Cardiac atrium fibroblast (primary cell): Measurements from ENCODE around the gene PRM1. TPM values are rescaled to one million over a fixed set of nuclear protein-coding genes. Genes with fewer than 3 reads are reported as not detected.

Experiments
- total RNA-seq: library from RNA; depleted of rRNA; stranded (reverse); fragments of >200 nt; gene quantifications from 2 replicates; pipeline ENCODE4 v1.2.3, GENCODE V29; 2015

PRM1 gene, protein sequence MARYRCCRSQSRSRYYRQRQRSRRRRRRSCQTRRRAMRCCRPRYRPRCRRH
- not detected in 2 replicates for total RNA-seq

DNA sequence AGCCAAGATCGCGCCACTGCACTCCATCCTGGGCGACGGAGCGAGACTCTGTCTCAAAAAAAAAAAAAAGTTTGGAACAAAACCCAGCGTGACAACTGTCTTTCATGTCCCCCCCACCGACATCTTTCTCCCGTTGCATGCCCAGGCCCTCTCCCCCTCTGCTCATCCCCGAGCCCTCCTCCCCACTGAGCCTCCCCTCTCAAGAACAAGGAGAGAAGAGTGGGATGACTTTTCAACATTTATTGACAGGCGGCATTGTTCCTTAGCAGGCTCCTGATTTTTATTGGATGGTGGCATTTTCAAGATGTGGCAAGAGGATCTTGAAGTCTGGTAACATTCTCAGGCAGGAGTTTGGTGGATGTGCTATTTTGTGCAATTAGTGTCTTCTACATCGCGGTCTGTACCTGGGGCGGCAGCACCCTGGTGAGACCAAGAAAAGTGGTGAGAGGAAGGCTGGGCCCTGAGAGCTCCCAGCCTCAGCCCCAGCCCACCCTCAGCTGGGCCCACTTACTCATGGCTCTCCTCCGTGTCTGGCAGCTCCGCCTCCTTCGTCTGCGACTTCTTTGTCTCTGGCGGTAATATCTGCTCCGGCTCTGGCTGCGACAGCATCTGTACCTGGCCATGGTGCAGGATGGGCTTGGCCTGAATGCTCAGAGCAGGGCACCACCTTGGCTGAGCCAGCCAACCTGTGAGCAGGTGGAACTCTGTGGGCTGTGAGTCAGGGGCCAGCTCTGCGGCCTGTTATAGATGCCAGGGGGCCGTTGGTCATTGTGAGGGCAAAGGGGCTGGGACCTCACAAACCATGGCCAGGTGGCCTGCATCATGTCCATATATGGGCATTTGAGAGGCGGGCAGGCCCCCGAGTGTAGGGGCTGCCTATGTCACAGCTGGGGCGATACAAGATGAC lies at the start of gene PRM1:
PRM1 (minus strand) TSS at position 715 of the 907 bp plus-strand sequence; CDS start at position 623, 92 bp downstream.

DNA sequence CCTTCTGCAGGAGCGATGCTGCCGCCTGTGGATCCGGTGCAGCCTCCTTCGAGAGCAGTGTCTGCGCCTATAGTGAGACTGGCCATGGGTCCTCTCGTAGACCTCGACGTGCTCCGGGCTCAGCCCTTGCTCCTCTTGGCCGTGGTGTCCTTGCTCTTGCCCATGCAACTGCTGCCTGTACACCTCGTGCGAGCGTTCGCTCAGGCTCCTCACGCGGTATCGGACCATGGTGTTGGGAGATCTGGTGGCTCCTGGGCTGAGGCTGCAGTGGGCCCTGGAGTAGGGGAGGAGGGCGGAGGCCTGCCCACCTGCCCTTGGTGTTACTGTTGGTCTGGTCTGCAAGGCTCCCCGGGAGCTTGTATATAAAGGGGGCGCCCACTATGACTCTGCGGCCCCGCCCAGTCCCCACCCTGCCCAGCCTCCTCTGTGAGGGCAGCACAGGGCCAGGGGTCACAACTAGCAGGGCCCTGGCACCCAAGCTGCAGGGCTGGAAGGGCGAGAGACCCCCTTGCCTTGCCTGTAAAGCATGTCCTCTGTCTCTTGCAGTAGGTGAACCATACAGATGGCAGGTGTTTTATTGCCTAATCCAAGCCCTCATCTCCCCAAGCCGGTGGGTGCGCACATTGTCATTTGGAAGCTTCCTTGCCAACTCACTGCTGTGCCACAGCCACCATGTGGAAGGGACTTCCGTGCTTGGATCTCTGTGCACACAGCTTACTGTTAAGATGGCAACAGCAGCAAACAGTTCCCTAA lies 4.8 kb downstream of the PRM1 start, which contains the start of gene PRM2:
PRM2 (minus strand) TSS at position 338 of the 753 bp plus-strand sequence; CDS start at position 228, 110 bp downstream.

GRCh38 chr16:11272921-11273720 lies 8.0 kb downstream of the PRM1 start, which contains the start of gene PRM3:
TSS of gene PRM3 (minus strand) at chr16:11273629. CDS start at chr16:11273595, 34 bp downstream.

DNA sequence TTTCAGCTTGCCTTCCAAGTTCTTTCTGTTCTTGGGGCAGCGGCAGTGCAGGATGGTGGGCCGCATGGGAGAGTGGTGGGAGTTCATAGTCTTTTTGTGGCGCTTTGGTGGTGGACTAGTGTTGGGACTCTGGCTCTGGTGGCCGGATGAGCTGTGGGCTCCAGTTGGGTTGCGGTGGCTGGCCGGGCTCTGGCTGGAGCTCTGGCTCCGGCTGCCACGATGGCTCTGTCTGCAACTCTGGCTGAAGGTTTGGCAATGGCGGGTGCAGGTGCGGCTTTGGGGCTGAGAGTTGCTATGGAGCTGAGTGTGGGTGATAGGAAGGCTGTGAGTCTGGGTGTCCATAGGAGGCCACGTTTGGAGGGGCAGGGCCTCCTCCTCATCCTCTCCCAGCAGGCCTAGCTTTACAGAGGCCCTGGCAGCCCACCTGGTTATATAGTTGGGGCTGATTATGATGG lies 12.2 kb downstream of the PRM1 start, which contains the start of gene TNP2:
TNP2 (minus strand) TSS at position 405 of the 455 bp plus-strand sequence; CDS start at position 342, 63 bp downstream.

DNA sequence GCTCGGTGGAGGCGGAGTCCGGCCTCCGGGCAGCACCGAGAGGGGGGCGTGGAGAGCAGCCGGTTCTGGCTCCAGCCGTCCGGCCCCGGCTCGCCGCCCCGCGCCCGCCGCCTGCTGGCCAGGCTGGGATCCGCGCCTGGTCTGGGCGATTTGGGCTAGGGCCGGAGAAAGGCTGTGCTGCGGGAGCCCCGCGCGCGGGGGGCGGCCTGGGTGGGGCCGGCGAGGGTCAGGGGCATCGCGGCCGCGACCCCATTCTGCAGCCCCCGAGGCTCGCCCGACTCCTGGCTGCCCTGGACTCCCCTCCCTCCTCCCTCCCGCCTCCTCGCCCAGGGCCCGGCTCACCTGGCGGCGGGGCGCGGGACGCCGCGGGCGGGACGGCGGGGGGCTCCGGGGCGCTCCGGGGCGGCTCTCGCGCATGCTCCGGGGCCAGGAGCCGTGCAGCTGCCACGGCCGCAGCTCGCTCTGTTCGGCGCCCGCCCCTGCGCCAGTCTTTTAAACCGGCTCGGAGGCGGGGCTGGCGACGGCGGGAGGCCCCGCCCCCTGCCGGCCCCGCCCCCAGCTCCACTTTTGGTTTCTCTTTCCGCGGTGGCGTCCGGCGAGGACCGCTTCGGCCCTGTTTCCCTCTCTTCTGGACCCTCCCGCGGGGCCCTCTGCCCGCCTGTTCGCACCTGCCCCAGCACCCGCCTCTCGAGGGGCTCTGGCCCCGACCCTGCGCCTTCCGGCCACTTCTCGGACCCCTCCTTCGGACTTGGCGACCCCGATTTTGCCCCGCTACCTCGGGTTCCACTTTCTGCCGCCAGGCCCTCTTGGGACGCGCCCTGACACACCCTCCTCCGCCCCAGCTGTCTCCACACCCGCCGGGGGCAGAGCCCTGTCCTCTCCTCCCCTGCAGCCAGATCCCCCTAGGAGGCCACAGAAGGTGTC lies 25.1 kb downstream of the PRM1 start, which contains the start of gene SOCS1:
SOCS1 (minus strand) TSS at position 468 of the 924 bp plus-strand sequence. CDS start 726 bp downstream, outside the sequence.

Other genes starting within 250 kb of the PRM1 start
- gene SOCS1, start 25.1 kb downstream of the PRM1 start, total RNA-seq = 0.54 and 10.5 TPM in 2 replicates
- gene TNP2, start 12.0 kb downstream of the PRM1 start, total RNA-seq = not detected in 2 replicates
- not detected in 2 replicates for gene PRM3, start 7.7 kb downstream of the PRM1 start, total RNA-seq
- not detected in 2 replicates for gene PRM2, start 4.8 kb downstream of the PRM1 start, total RNA-seq
- 3.4 and 9.4 TPM in 2 replicates for gene RMI2, start 64.1 kb upstream of the PRM1 start, total RNA-seq